Measurements from ENCODE around the gene SAMD11.
"Not testable (repeated sequence)": the region's sequence is repeated elsewhere in the genome, so short reads cannot be mapped to it uniquely, and the experiment has no call there.

SAMD11 gene

DNA sequence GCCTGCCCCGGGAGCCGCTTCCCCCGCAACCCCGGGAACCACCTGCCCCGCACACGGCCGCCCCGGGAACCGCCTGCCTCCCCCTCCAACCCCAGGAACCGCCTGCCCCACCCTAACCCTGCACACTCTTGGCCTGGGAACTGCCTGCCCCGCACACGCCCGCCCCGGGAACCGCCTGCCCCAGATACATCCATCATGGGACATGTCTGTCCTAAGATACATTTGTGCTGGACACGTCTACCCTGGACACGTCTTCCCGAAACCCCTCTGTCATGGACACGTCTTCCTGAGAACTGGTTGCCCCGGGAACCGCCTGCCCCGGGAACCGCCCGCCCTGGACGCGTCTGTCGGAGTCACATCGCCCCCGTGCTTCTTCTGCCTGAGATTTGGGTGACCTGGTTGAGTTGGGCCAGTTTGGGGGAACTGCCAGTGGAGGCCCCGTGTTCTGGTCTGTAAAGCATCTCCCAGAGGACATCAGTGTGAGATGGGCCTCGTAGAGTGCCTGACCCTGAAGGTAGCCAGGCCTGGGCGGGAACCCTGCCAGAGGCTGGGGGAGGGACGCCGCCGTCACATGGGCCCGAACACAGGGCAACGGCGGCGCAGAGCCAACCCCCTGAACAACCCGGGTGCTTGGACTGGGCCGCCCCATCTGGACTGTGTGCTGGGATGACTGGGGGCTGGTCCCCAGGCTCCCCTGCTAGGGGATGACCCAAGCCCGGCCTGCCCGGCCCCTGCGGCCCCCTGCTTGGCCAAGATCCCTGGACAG is 54.5 kb downstream of the SAMD11 start:
- DNase-seq = peak; percentile 17

GRCh38 chr1:978835-979743 is 55.4 kb downstream of the SAMD11 start:
- DNase-seq = peak; percentile 19

GRCh38 chr1:979744-980072 is 56.0 kb downstream of the SAMD11 start:
- DNase-seq = no peak

GRCh38 chr1:980137-980571 is 56.4 kb downstream of the SAMD11 start:
- peak; percentile 15 for DNase-seq

GRCh38 chr1:980602-981395 is 57.1 kb downstream of the SAMD11 start:
- DNase-seq = peak; percentile 28

- DNase-seq = no peak
Measured at GRCh38 chr1:981491-981954, 57.8 kb downstream of the SAMD11 start.

DNA sequence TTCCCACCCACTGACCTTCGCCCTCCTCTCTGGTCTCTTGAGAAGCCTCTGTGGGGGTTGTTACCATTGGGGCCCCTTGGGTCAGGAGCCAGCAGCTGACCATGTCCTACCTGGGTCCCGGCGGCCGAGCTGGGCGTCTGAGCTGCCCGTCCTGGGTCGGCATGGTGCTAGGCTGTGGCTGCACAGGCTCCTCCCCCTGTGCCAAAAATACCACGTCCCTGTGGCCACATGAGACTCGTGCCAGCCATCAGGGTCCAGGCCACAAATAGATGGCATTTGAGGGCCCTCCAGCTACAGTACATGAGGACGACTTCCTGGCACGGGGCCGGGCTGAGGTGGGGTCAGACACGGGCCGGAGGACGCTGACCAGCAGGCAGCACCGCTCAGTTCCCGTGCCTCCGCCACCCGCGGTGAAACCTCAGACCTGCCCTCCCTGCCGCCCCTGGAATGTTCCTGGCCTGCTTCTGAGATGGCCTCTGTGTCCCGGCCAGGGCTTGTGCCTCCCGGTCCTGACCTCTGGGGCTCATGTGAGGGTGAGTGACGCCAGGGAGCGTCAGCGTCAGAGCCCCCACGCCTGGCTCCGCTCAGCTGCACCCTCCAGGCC is 58.3 kb downstream of the SAMD11 start, which contains the start of gene PERM1:
Gene PERM1 (minus strand): TSS at position 139 of the 604 bp plus-strand sequence. CDS start 1,064 bp downstream, outside the sequence.
- peak; percentile 17 for DNase-seq

DNA sequence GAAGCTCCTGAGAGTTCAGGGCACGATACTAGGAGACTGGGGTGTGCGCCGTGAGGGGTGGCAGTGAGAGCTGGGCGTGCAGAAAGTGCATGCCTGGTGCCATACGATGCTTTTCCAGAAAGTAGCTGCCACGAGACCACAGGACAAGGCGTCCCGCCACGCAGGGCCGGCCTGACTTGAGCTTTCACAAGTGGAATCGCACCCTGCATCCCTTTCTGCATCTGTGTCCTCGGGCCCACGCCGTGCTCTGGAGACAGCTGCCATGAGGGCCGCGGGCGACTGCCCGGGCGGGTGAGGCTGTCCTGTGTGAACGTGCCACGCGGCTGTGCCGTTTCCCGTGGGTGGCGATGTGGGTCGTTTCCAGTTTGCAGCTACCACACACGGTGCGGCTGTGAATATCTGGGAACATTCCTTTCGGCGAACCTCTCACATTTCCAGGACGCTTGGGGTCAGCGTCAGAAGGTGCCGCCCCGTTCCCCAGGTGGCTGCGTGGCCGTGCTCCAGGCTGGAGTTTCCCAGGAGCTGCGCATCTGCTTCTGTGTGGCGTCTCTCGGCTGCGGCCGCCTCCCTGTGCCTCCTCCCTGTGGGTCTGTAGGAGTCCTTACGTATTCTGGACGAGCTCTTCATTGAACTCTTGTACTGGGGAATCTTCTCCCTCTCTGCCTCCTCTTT is 59.2 kb downstream of the SAMD11 start:
- no peak for DNase-seq

- peak; percentile 61 for DNase-seq
Measured at GRCh38 chr1:983798-984475, 60.2 kb downstream of the SAMD11 start.

DNA sequence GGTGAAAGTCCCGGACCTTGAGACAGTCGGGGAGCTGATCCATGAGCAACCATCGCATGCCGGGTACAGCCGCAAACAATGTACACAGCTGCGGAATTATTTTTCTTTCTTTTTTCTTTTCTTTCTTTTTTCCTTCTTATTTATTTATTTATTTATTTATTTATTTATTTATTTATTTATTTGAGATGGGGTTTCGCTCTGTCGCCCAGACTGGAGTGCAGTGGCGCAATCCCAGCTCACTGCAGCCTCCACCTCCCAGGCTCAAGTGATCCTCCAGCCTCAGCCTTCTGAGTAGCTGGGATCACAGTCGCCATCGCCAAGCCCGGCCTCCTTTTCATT is 60.7 kb downstream of the SAMD11 start:
- no peak for DNase-seq

DNA sequence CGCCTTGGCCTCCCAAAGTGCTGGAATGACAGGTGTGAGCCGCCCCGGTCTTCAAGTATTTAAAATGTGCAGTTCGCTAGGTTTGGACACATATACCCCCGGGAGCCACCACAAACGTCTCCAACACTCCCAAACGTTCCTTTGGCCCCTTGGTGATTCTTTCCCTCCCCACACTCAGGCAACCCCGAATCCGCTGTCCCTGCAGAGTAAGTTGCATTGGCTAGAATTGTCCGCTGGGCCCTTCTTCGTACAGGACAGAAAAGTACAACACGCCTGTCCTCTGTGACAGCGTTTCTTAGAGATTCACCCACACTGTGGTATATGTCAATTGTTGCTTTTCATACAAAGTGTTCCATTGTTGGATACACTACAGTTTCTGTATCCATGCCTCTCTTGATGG is 61.4 kb downstream of the SAMD11 start:
- no peak for DNase-seq

DNA sequence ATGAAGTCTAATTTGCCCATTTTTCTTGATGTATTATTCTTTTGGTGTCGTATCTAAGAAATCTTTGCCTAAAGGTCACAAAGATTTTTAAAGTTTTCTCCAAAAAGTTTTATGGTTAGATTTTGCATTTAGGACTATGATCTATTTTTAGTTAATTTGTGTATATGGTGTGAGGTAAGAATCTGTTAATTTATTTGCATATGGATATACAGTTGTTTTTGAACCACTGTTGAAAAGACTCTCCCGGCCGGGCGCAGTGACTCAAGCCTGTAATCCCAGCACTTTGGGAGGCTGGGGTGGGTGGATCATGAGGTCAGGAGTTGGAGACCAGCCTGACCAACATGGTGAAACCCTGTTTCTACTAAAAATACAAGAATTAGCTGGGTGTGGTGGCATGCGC is 64.3 kb downstream of the SAMD11 start:
- DNase-seq = not testable (repeated sequence)

- not testable (repeated sequence) for DNase-seq
Measured at GRCh38 chr1:991275-991674, 67.6 kb downstream of the SAMD11 start.

GRCh38 chr1:991895-992294 is 68.2 kb downstream of the SAMD11 start:
- DNase-seq = no peak

DNA sequence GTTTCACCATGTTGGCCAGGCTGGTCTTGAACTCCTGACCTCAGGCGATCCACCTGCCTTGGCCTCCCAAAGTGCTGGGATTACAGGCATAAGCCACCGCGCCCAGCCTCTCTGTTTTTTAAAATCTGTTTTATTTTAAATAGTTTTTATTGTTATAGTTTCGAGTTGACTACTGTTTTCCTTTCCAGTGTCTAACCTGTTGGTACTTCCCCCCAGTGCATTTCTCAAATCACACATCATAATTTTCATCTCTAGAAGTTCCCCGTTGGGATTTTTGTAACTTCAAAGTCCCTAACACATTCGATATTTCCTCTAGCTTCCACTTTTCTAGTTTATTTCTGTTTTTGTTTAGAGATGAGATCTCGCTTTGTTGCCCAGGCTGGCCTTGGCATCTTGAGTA is 68.6 kb downstream of the SAMD11 start:
- DNase-seq = no peak

DNA sequence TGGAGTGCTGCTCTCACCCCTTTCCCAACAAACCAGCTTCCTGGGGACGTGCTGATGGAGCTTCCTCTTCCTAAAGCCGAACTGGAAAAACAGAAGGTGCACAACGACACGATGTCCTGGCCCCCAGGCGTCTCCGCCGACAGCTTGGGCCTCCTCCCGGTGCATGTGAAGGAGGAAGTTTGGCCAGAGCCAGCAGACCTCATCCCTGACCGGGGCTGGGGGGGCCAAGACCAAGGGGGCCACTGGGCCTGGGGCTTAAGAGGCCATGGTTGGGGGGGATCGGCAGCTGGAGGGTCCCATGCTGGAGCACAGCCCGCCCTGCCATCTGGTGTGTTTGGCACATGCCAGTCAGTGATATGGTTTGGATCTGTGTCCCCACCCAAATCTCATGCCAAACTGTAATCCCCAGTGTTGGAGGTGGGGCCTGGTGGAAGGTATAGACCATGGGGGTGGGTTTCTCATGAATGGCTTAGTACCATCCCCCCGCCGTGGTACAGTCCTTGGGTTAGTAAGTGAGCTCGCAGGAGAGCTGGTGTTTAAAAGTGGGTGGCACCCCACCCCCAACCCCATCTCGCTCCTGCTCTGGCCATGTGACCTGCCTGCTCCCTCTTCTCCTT is 69.8 kb downstream of the SAMD11 start:
- DNase-seq = no peak
